ENCODE data around the gene STK38L.
A peak's percentile ranks its signal among the peaks of the same experiment; 100 is the strongest.
"Not testable (repeated sequence)": the region's sequence is repeated elsewhere in the genome, so short reads cannot be mapped to it uniquely, and the experiment has no call there.

The STK38L gene

GRCh38 chr12:27229367-27229766 is 14.7 kb upstream of the STK38L start:
- DNase-seq: no peak

- DNase-seq: not testable (repeated sequence)
These were observed 12.7 kb upstream of the STK38L start for GRCh38 chr12:27231374-27231773.

GRCh38 chr12:27233814-27234213 is 10.3 kb upstream of the STK38L start:
- no peak for DNase-seq

GRCh38 chr12:27236498-27236897 is 7.6 kb upstream of the STK38L start:
- DNase-seq: no peak

- no peak for DNase-seq
These were observed 6.0 kb upstream of the STK38L start for GRCh38 chr12:27237790-27238771.

- DNase-seq: no peak
These were observed 1.1 kb upstream of the STK38L start for GRCh38 chr12:27243006-27243405.

- DNase-seq: no peak
These were observed 803 bp downstream of the STK38L start for GRCh38 chr12:27244689-27245488.

GRCh38 chr12:27246141-27246540 is 2.1 kb downstream of the STK38L start:
- DNase-seq: no peak

- no peak for DNase-seq
These were observed 2.7 kb downstream of the STK38L start for GRCh38 chr12:27246774-27247173.

GRCh38 chr12:27252934-27253333 is 8.8 kb downstream of the STK38L start:
- DNase-seq: no peak

- no peak for DNase-seq
These were observed 9.3 kb downstream of the STK38L start for GRCh38 chr12:27253347-27253746.

GRCh38 chr12:27255806-27256205 is 11.7 kb downstream of the STK38L start:
- no peak for DNase-seq

- DNase-seq: no peak
These were observed 13.2 kb downstream of the STK38L start for GRCh38 chr12:27257104-27257843.

- DNase-seq: no peak
These were observed 16.7 kb downstream of the STK38L start for GRCh38 chr12:27260746-27261145.

GRCh38 chr12:27261866-27262265 is 17.8 kb downstream of the STK38L start:
- no peak for DNase-seq

- DNase-seq: no peak
These were observed 26.1 kb downstream of the STK38L start for GRCh38 chr12:27270148-27270547.

- DNase-seq: no peak
These were observed 27.1 kb downstream of the STK38L start for GRCh38 chr12:27271206-27271605.

- no peak for DNase-seq
These were observed 28.4 kb downstream of the STK38L start for GRCh38 chr12:27272373-27273028.

- no peak for DNase-seq
These were observed 29.0 kb downstream of the STK38L start for GRCh38 chr12:27273114-27273513.

GRCh38 chr12:27274706-27275105 is 30.6 kb downstream of the STK38L start:
- DNase-seq: no peak

GRCh38 chr12:27276275-27276674 is 32.2 kb downstream of the STK38L start:
- no peak for DNase-seq

GRCh38 chr12:27277846-27278260 is 33.8 kb downstream of the STK38L start:
- DNase-seq: peak; percentile 33
